Cardiac fibroblast (primary cell): ENCODE data around the gene DPM3.

Source experiments
- DNase-seq, 2 donors: peaks; one replicate each; pipeline versions ENCODE4 v3.0.0 to v3.0.0-alpha.2; 2010; ENCODE audit warnings: low read depth in 2 of 2
- H3K4me3 ChIP-seq, 2 donors: replicated peaks in 1 of 2; 1 replicate in 1 of 2; 2 replicates in 1 of 2; pipeline ENCODE4 v1.5.1; 2011; ENCODE audit warnings: low read depth in 2 of 2, low read length in 2 of 2, mild to moderate bottlenecking in 2 of 2, moderate library complexity in 1 of 2
- TF ChIP-seq, protein P1 (sequence below): IDR thresholded peaks from one replicate; pipeline ENCODE4 v1.5.1; 2011; ENCODE audit warnings: low read depth, mild to moderate bottlenecking, low read length, inconsistent platforms

DPM3 gene

DNA sequence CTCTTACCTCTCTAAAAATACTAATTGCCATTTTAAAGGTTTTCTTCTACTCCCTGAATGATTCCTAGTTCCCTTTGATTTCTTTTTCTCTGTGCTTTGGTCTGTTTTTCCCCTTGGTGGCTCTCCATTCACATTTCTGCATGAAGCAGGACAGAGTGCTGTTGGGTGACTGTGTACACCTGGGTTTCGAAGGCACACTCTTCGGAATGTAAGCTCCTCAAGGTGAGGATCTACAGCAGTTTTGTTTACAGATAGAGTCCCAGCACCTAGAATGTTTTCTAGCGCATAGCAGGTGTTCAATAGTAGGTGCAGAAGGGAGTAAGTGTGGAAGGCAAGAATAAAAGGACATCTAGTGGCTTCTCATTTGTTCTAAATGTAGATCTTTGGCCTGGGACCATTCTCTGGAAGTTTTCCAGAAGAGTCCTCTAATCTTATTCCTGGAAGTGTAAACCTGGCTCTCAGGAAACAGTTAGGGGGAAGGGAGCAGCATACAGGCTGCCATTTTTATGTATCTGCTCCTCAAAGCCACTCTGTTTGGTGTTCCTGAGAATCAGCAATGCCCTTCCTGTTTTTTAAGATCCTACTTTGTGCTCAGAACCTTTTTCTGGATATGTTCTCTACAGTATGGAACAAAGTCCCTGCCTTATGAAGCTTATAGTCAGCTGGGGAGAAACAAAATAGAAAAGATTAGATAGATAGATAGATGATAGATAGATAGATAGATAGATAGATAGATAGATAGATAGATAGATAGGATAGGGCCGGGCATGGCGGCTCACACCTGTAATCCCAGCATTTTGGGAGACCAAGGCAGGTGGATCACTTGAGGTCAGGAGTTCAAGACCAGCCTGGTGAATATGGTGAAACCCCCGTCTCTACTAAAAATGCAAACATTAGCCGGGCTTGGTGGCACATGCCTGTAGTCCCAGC is 35.5 kb downstream of the DPM3 start:
- TF ChIP-seq, protein P1, sequence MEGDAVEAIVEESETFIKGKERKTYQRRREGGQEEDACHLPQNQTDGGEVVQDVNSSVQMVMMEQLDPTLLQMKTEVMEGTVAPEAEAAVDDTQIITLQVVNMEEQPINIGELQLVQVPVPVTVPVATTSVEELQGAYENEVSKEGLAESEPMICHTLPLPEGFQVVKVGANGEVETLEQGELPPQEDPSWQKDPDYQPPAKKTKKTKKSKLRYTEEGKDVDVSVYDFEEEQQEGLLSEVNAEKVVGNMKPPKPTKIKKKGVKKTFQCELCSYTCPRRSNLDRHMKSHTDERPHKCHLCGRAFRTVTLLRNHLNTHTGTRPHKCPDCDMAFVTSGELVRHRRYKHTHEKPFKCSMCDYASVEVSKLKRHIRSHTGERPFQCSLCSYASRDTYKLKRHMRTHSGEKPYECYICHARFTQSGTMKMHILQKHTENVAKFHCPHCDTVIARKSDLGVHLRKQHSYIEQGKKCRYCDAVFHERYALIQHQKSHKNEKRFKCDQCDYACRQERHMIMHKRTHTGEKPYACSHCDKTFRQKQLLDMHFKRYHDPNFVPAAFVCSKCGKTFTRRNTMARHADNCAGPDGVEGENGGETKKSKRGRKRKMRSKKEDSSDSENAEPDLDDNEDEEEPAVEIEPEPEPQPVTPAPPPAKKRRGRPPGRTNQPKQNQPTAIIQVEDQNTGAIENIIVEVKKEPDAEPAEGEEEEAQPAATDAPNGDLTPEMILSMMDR: no peak
- DNase-seq: no peak
- H3K4me3 ChIP-seq: no peak overlapping the region

DNA sequence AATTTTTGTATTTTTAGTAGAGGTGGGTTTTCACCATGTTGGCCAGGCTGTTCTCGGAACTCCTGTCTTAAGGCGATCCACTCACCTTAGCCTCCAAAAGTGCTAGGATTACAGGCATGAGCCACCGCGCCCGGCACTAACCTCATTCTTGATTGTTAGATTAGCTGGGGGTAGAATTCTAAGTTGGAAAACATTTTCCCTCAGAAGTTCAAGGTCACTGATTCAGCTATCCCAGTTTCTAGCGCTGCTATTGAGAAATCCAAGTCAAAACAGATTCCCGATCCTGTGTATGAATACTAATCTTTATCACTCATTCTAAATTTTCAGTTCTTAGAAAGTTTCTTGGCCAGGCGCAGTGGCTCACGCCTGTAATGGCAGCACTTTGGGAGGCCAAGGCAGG is 37.0 kb downstream of the DPM3 start:
- TF ChIP-seq, protein P1: no peak
- H3K4me3 ChIP-seq: no peak overlapping the region
- no peak for DNase-seq

DNA sequence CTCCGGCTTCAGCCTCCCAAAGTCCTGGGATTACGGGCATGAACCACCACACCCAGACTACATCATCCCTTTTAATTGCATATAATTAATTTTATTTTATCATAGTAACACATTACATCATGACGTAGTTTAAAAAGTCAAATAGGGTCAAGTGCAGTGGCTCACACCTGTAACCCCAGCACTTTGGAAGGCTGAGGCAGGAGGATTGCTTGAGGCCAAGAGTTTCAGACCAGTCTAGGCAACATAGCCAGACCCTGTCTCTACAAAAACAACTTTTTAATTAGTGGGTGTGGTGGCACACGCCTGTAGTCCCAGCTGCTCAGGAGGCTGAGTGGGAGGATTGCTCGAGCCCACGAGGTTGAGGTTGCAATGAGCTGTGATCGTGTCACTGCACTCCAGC is 41.0 kb downstream of the DPM3 start:
- TF ChIP-seq, protein P1: no peak
- no peak for DNase-seq

DNA sequence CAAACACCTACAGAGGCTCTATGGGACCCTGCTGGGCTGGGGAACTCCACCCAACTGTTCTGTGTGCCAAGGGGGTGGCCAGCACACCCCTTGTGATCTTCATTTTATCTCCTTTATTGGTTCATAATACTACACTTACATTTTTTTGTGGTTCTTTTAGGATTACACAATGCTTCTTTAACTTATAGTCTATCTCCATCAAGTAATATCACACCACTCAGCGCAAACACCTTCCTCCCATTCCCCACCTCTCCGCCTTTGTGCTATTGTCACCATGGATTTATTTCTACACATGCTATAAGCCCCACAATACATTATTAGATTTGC is 45.7 kb downstream of the DPM3 start:
- DNase-seq: no peak
- H3K4me3 ChIP-seq: no peak overlapping the region
- TF ChIP-seq, protein P1: no peak

More for the DNA sequence above, 41.0 kb downstream of the DPM3 start:
- no peak overlapping the region for H3K4me3 ChIP-seq

DNA sequence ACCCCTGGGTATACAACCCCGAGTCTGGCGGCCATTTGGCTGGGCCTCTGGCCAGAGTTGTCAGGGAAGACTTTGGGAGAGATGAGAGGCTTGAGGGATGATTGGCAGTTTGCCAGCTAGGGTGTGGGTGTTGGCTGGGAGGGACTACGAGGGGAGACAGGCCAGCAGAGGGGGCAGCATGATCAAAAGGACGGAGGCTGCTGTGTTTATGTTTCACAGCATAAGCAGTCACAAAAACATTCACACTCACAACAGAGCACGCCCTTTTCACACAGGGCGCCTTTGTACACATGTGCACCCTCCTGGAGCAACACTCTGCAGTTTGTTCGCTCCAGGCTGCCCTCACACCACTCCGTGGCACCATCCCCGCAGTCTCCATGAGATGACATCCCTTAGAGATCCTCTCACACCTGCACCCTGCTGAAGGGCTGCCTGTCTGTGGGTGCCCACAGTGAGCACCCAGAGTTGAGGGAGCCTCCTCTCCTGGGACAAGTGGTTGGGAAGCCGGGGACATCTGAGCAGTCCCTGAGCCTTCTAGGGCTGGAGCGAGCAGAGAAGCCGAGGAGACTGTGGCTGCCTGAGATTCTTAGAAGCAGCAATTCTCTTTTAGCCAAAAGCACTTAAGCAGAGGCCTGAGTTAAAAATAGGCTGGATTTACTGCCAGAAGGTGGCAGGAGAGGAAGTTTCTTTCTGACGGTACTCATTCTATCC is 46.3 kb downstream of the DPM3 start:
- peak; percentile 63 to 74 for DNase-seq
- H3K4me3 ChIP-seq: no peak overlapping the region
- TF ChIP-seq, protein P1: peak; percentile 45

DNA sequence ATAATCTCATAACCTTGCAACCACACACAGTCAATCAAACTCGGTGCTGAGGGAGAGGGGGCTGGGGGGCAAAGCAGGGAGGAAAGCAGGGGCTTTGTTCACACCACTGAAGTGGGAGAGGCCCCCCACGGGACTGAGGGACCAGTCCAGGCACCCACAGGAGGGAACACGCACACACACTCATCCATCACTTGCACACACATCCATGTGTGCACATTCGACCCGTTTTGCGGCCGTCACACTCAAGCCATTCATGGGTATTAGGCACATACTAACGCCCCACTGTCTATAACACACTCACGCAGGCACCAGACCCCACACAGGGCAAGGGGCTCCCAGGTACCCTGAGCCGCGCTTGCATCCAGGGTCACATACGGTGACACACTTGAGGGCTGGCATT is 47.7 kb downstream of the DPM3 start:
- TF ChIP-seq, protein P1: no peak

More for the DNA sequence above, 47.7 kb downstream of the DPM3 start:
- H3K4me3 ChIP-seq: no peak overlapping the region
- DNase-seq: no peak
